PC-9 (cell line): ENCODE results near the gene RAI2.

ENCODE experiments used
- EZH2 ChIP-seq: fragments of 200-600 bp; sonication (generic); IDR thresholded peaks from 2 replicates; pipeline ENCODE4 v1.8.0; 2017; ENCODE audit warnings: antibody characterized with exemption, low read depth
- TF ChIP-seq, protein P1 (sequence below): fragments of 200-600 bp; sonication (generic); conservative IDR thresholded peaks from 2 replicates; pipeline ENCODE4 v1.6.1; 2017; ENCODE audit warnings: mixed run types, antibody characterized with exemption, mild to moderate bottlenecking, moderate library complexity

DNA sequence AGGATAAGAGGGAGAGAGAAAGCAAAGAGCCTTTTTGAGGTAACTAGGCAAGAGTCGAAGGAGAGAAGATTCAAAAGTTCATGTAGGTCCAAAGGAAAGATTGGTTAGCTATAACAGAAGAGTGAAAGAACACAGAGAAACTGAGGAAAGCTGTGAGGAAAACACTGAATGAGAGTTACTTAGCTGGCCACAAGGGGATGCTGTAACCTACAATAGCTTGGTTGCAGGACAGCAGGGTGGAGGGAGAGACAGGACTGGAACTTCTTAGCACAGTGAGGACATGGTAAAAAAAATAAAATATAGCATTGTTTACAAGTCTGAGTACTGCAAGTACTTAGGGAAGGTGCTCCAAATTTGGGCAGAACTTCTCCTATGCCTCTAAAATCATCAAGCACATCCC is 48.3 kb downstream of the RAI2 start:
- no peak for TF ChIP-seq EZH2
- TF ChIP-seq, protein P1, sequence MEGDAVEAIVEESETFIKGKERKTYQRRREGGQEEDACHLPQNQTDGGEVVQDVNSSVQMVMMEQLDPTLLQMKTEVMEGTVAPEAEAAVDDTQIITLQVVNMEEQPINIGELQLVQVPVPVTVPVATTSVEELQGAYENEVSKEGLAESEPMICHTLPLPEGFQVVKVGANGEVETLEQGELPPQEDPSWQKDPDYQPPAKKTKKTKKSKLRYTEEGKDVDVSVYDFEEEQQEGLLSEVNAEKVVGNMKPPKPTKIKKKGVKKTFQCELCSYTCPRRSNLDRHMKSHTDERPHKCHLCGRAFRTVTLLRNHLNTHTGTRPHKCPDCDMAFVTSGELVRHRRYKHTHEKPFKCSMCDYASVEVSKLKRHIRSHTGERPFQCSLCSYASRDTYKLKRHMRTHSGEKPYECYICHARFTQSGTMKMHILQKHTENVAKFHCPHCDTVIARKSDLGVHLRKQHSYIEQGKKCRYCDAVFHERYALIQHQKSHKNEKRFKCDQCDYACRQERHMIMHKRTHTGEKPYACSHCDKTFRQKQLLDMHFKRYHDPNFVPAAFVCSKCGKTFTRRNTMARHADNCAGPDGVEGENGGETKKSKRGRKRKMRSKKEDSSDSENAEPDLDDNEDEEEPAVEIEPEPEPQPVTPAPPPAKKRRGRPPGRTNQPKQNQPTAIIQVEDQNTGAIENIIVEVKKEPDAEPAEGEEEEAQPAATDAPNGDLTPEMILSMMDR, result peak; percentile 48
